SJCRH30 (cell line): ENCODE data around the gene PLCL1. TPM values are rescaled to one million over a fixed set of nuclear protein-coding genes. Genes with fewer than 3 reads are reported as not detected.
A peak's percentile ranks its signal among the peaks of the same experiment; 100 is the strongest.
"Not testable (repeated sequence)": the region's sequence is repeated elsewhere in the genome, so short reads cannot be mapped to it uniquely, and the experiment has no call there.

ENCODE experiments used
- DNase-seq, 2 experiments: peaks; one replicate each; pipeline ENCODE4 v3.0.0-alpha.2; 2015 to 2020
- H3K27ac ChIP-seq: fragments of 250-450 bp; sonication (Bioruptor Pico); 2 replicates; pipeline ENCODE4 v1.5.1; 2020; ENCODE audit warnings: mild to moderate bottlenecking, moderate library complexity
- H3K27me3 ChIP-seq: fragments of 250-450 bp; sonication (Bioruptor Pico); 2 replicates; pipeline ENCODE4 v1.5.1; 2020; ENCODE audit warnings: mild to moderate bottlenecking, moderate library complexity
- H3K36me3 ChIP-seq: fragments of 250-450 bp; sonication (Bioruptor Pico); 2 replicates; pipeline ENCODE4 v1.5.1; 2020; ENCODE audit warnings: mild to moderate bottlenecking, moderate library complexity
- H3K4me1 ChIP-seq: fragments of 250-450 bp; sonication (Bioruptor Pico); 2 replicates; pipeline ENCODE4 v1.5.1; 2020; ENCODE audit warnings: mild to moderate bottlenecking, moderate library complexity
- H3K4me3 ChIP-seq: fragments of 250-450 bp; sonication (Bioruptor Pico); 2 replicates; pipeline ENCODE4 v1.5.1; 2020; ENCODE audit warnings: mild to moderate bottlenecking, moderate library complexity
- H3K9me3 ChIP-seq: fragments of 250-450 bp; sonication (Bioruptor Pico); replicated peaks from 2 replicates; pipeline ENCODE4 v1.5.1; 2020; ENCODE audit warnings: mild to moderate bottlenecking, moderate library complexity
- total RNA-seq: library from RNA; depleted of rRNA; stranded (reverse); fragments of >200 nt; shearing (Covaris generic); gene quantifications from 2 replicates; pipeline ENCODE4 v1.2.3, GENCODE V29; 2014

Gene PLCL1
- total RNA-seq, 1 experiment from 2014 or later, result not detected

DNA sequence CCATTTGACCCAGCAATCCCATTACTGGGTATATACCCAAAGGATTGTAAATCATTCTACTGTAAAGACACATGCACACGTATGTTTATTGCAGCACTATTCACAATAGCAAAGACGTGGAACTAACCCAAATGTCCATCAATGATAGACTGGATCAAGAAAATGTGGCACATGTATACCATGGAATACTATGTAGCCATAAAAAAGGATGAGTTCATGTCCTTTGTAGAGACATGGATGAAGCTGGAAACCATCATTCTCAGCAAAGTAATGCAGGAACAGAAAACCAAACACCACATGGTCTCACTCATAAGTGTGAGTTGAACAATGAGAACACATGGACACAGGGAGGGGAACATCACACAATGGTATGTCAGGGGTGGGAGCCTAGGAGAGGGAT lies 30.4 kb downstream of the PLCL1 start:
- not testable (repeated sequence) for H3K9me3 ChIP-seq, H3K4me3 ChIP-seq, DNase-seq, H3K27me3 ChIP-seq, H3K4me1 ChIP-seq, H3K36me3 ChIP-seq, H3K27ac ChIP-seq

GRCh38 chr2:197835293-197835692 lies 30.9 kb downstream of the PLCL1 start:
- Histone ChIP-seq H3K4me1 (no peaks in the 10 kb centered on the region), H3K9me3 (no peaks in the 10 kb centered on the region), H3K36me3 (no peaks in the 10 kb centered on the region), H3K27me3 (no peaks in the 10 kb centered on the region), H3K27ac (no peak overlapping the region), H3K4me3 (no peak overlapping the region)
- DNase-seq, result no peak

- no peak overlapping the region for H3K27ac ChIP-seq
- no peaks in the 10 kb centered on the region for H3K36me3 ChIP-seq
- DNase-seq, result no peak
- no peak overlapping the region for H3K4me3 ChIP-seq
- no peaks in the 10 kb centered on the region for H3K4me1 ChIP-seq
- no peaks in the 10 kb centered on the region for H3K27me3 ChIP-seq
- H3K9me3 ChIP-seq, result no peaks in the 10 kb centered on the region
Measured at GRCh38 chr2:197838036-197838435, 33.6 kb downstream of the PLCL1 start.

GRCh38 chr2:197838579-197838978 lies 34.2 kb downstream of the PLCL1 start:
- no peak overlapping the region for H3K4me3 ChIP-seq
- no peaks in the 10 kb centered on the region for H3K36me3 ChIP-seq
- DNase-seq, result no peak
- H3K27me3 ChIP-seq, result no peaks in the 10 kb centered on the region
- H3K9me3 ChIP-seq, result no peaks in the 10 kb centered on the region
- no peaks in the 10 kb centered on the region for H3K4me1 ChIP-seq
- H3K27ac ChIP-seq, result no peak overlapping the region

GRCh38 chr2:197839327-197839726 lies 34.9 kb downstream of the PLCL1 start:
- no peaks in the 10 kb centered on the region for H3K27me3 ChIP-seq
- DNase-seq, result no peak
- no peaks in the 10 kb centered on the region for H3K4me1 ChIP-seq
- H3K9me3 ChIP-seq, result no peaks in the 10 kb centered on the region
- no peak overlapping the region for H3K4me3 ChIP-seq
- no peaks in the 10 kb centered on the region for H3K36me3 ChIP-seq
- H3K27ac ChIP-seq, result no peak overlapping the region

DNA sequence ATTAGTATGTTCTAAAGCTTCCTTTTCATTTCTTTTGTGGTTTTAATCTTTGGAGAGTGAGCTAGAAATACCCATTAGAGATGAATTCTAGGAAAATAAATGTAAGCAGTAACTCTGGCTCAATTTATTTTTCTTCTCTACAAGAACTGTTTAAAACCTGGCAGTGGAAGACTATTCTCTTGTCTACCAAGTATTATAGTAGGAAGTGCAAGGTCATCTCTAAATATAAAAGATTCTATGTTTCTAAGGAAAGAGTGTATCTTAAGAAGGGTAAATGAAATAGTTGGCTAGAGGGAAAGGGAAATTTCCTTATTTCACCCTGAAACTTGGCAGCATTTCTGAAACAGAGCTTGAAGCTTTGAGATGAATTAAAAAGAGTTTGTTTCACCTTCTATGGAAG lies 35.5 kb downstream of the PLCL1 start:
- H3K27ac ChIP-seq, result no peak overlapping the region

GRCh38 chr2:197846128-197846527 lies 41.7 kb downstream of the PLCL1 start:
- no peaks in the 10 kb centered on the region for H3K36me3 ChIP-seq
- no peaks in the 10 kb centered on the region for H3K27me3 ChIP-seq
- DNase-seq, result no peak
- no peak overlapping the region for H3K27ac ChIP-seq
- no peaks in the 10 kb centered on the region for H3K9me3 ChIP-seq
- no peak overlapping the region for H3K4me3 ChIP-seq
- H3K4me1 ChIP-seq, result peaks cover 2% of the 10 kb centered on the region; the same call in 1 of the 2 replicates

More for the DNA sequence above, 35.5 kb downstream of the PLCL1 start:
- H3K27me3 ChIP-seq, result no peaks in the 10 kb centered on the region
- H3K9me3 ChIP-seq, result no peaks in the 10 kb centered on the region
- no peak for DNase-seq
- no peaks in the 10 kb centered on the region for H3K4me1 ChIP-seq
- H3K4me3 ChIP-seq, result no peak overlapping the region
- no peaks in the 10 kb centered on the region for H3K36me3 ChIP-seq

DNA sequence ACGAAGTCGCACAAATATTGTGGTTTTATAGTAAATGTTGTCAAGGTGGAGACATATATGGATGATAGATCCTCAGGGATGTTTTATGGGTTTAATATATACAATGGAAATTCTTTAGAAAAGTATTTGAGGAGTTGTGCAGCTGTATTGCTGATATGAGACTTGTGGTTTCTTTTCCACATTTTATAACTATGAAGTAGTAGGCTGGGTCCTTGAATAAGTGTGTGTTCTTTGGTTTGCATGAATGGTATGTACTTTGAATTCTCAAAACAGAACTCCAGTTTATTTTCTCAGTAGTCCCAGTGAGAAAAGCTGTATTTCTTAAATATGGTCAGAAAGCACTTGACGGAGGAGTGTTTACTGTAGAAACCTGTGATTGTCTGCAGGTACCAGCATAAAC lies 42.4 kb downstream of the PLCL1 start:
- no peak for DNase-seq

DNA sequence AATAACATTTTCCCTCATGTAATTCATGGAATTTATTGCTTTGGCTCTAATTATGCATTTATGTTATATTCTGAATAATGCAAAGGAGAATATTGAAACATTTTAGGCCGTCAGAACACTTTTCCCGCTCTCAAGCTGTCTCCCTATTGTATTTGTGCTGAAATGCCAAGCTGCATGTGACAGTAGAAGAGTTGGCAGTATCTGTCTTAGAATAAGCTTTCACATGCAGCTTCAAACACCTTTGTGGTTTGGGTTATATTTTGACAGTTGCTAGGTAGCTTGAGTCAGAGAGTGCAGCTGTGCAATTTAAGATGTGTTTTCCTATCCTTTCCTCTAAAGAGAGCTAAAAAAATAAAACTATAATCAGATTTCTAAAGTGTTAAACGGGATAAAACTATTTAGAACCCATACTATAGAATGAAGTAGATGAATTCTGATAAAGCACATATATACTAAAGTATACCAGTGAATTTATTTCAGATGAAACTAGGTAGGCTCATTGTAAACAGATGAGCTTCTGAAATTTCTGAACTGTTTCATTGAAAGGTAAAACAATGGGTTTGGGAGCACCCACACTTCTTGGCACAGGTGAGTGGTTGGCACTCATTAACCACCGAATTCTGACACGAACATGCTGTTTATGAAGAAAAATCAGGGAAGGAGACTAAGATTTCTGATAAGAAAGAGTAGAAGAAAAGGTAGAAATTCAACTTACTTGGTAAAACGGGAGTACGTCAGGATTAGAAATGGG lies 43.4 kb downstream of the PLCL1 start:
- DNase-seq, result peak in 1 of 2 experiments; percentile 5
- Histone ChIP-seq H3K27me3 (no peaks in the 10 kb centered on the region), H3K4me1 (peaks cover 2% of the 10 kb centered on the region; the same call in 1 of the 2 replicates), H3K27ac (no peak overlapping the region), H3K36me3 (no peaks in the 10 kb centered on the region), H3K9me3 (no peaks in the 10 kb centered on the region), H3K4me3 (no peak overlapping the region)

More for the DNA sequence above, 42.4 kb downstream of the PLCL1 start:
- H3K27me3 ChIP-seq, result no peaks in the 10 kb centered on the region
- no peak overlapping the region for H3K27ac ChIP-seq
- H3K4me1 ChIP-seq, result peaks cover 2% of the 10 kb centered on the region; the same call in 1 of the 2 replicates
- no peak overlapping the region for H3K4me3 ChIP-seq
- no peaks in the 10 kb centered on the region for H3K9me3 ChIP-seq
- no peaks in the 10 kb centered on the region for H3K36me3 ChIP-seq

GRCh38 chr2:197848602-197849001 lies 44.2 kb downstream of the PLCL1 start:
- Histone ChIP-seq H3K9me3 (no peaks in the 10 kb centered on the region), H3K27me3 (no peaks in the 10 kb centered on the region), H3K27ac (no peak overlapping the region), H3K4me3 (no peak overlapping the region), H3K4me1 (peaks cover 2% of the 10 kb centered on the region; the same call in 1 of the 2 replicates), H3K36me3 (no peaks in the 10 kb centered on the region)
- no peak for DNase-seq

- no peak overlapping the region for H3K4me3 ChIP-seq
- DNase-seq, result no peak
- H3K27me3 ChIP-seq, result no peaks in the 10 kb centered on the region
- no peak overlapping the region for H3K27ac ChIP-seq
- H3K4me1 ChIP-seq, result peaks cover 2% of the 10 kb centered on the region; the same call in 1 of the 2 replicates
- no peaks in the 10 kb centered on the region for H3K9me3 ChIP-seq
- no peaks in the 10 kb centered on the region for H3K36me3 ChIP-seq
Measured at GRCh38 chr2:197850882-197851450, 46.6 kb downstream of the PLCL1 start.

- DNase-seq, result peak in 1 of 2 experiments; percentile 33
Measured at GRCh38 chr2:197851451-197851850, 47.1 kb downstream of the PLCL1 start.

GRCh38 chr2:197852108-197852507 lies 47.7 kb downstream of the PLCL1 start:
- H3K36me3 ChIP-seq, result no peaks in the 10 kb centered on the region
- H3K4me1 ChIP-seq, result peaks cover 2% of the 10 kb centered on the region; the same call in 1 of the 2 replicates
- H3K27me3 ChIP-seq, result no peaks in the 10 kb centered on the region
- H3K9me3 ChIP-seq, result no peaks in the 10 kb centered on the region
- peak in 1 of 2 experiments; percentile 8 for DNase-seq
- H3K27ac ChIP-seq, result no peak overlapping the region
- H3K4me3 ChIP-seq, result no peak overlapping the region

More at GRCh38 chr2:197851451-197851850, 47.1 kb downstream of the PLCL1 start:
- H3K27ac ChIP-seq, result no peak overlapping the region
- H3K4me1 ChIP-seq, result peaks cover 2% of the 10 kb centered on the region; the same call in 1 of the 2 replicates
- H3K4me3 ChIP-seq, result no peak overlapping the region
- no peaks in the 10 kb centered on the region for H3K9me3 ChIP-seq
- H3K27me3 ChIP-seq, result no peaks in the 10 kb centered on the region
- no peaks in the 10 kb centered on the region for H3K36me3 ChIP-seq

GRCh38 chr2:197853549-197853948 lies 49.2 kb downstream of the PLCL1 start:
- H3K36me3 ChIP-seq, result no peaks in the 10 kb centered on the region
- no peak overlapping the region for H3K4me3 ChIP-seq
- H3K27me3 ChIP-seq, result no peaks in the 10 kb centered on the region
- no peak for DNase-seq
- no peak overlapping the region for H3K27ac ChIP-seq
- H3K4me1 ChIP-seq, result no peaks in the 10 kb centered on the region
- no peaks in the 10 kb centered on the region for H3K9me3 ChIP-seq

- Histone ChIP-seq H3K4me1 (no peaks in the 10 kb centered on the region), H3K27me3 (no peaks in the 10 kb centered on the region), H3K4me3 (no peak overlapping the region), H3K27ac (no peak overlapping the region), H3K9me3 (no peaks in the 10 kb centered on the region), H3K36me3 (no peaks in the 10 kb centered on the region)
- no peak for DNase-seq
Measured at GRCh38 chr2:197857476-197858107, 53.2 kb downstream of the PLCL1 start.
